Body of pancreas (tissue), 4 donors: Measurements from ENCODE around the gene NUDT12.

Experiments used
- CTCF ChIP-seq, 7 experiments: fragments of 450-650 bp in 4 of 7; fragments of 200-600 bp in 3 of 7; sonication (generic) in 3 of 7; IDR thresholded peaks; one replicate each; pipeline ENCODE4 v1.5.1; 2016 to 2019; ENCODE audit warnings: antibody characterized with exemption in 7 of 7
- POLR2A ChIP-seq, 3 donors: fragments of 450-650 bp; IDR thresholded peaks; one replicate each; pipeline ENCODE4 v1.6.1; 2016; ENCODE audit warnings: antibody characterized with exemption in 3 of 3, mild to moderate bottlenecking in 2 of 3

GRCh38 chr5:103511554-103511885 is 51.1 kb downstream of the NUDT12 start:
- TF ChIP-seq CTCF (IDR thresholded peaks at IDR 0.05), result no peak
- TF ChIP-seq POLR2A (IDR thresholded peaks at IDR 0.05), result no peak
